Glomerular visceral epithelial cell (primary cell): ENCODE data around the gene MEAK7.
"Not testable (repeated sequence)": the region's sequence is repeated elsewhere in the genome, so short reads cannot be mapped to it uniquely, and the experiment has no call there.

Experiments used
- DNase-seq: peaks from one replicate; pipeline ENCODE4 v3.0.0-alpha.2; 2016; ENCODE audit errors: extremely low spot score

Gene MEAK7

DNA sequence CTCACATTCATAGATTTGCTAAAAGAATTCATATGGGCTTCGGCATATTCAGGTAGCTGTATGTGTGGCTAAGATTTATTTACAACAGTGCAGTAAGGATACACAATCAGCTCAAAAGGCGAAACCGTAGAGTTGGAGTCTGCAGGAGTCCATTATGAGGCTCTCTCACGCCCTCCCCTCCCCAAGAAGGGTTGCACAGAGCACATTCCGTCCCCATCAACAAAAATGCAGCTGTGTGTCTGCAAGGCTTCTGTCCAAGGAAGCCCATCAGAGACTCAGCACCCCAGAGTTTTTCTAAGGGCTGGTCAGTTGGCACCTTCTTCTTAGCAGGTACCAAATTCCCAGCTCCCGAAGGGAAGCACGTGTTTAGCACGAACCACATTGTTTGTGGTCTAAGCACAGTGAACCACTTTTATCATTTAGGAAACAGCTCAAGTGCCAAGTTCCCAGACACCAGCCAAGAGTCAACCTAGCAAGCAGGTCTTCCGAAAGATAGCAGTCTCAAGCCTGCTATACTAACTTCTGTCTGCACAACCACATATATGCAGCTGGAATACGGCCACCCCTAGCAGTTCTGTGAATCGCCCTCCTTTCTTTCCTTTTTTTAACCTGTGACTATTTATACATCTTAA lies 28.5 kb upstream of the MEAK7 start:
- peak; percentile 18 for DNase-seq

GRCh38 chr16:84532291-84532724 lies 27.8 kb upstream of the MEAK7 start:
- DNase-seq = peak; percentile 97

DNA sequence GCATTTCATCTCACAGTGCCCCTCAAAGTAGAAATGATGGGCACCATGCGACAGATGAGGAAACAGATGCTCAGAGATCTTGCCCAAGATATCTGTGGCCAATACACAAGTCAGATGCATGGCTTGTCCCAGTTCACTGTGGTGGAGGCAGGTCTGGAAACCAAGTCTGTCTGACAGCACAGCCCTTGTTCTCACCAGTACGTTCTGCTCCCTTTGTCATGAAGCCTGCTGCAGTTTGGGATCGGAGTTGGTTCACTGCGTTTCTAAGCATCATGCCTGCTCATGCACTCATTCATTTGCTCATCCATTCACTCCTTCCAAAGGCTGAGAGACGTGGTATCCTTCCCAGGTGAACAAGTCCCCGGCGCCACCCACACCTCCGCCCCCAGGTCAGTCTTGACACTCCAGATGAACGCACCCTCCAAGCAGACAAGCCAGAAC lies 27.2 kb upstream of the MEAK7 start:
- DNase-seq = peak; percentile 28

DNA sequence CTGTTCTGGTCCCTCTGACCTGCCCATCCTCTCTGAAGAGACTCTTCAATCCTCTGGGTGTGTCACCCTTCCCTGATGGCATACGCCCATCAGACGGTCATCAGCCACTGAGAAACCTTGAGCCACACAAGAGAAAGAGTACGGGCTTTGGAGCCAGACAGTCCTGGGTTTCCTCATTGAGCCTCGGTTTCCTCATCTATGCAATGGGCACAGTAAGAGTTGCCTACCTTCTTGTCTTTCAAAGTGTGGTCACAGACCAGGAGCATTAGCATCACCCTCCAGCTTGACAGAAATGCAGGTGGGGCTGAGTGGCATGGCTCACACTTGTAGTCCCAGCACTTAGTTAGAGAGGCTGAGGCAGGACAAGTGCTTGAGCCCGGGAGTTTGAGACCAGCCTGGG lies 26.1 kb upstream of the MEAK7 start:
- DNase-seq = no peak

GRCh38 chr16:84529607-84530006 lies 25.1 kb upstream of the MEAK7 start:
- no peak for DNase-seq

DNA sequence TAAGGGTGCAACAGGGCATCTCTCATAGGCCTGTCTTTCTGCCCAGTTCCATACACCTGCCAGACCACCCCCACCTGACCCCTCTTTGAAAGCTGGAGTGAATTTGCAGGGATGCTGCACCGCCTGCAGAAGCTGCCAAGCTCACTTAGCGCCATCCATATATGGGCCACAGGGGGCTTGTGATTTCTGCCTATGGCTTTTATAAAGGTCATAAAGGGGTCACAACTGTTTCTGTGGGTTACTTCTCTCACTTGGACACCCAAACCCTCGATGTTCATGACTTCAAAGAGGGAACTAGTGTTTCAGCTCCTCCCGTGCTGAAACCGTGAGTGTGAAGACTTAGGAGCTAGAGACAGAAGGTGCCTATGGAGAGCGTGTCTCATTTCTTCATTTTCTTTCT lies 23.9 kb upstream of the MEAK7 start:
- DNase-seq = no peak

DNA sequence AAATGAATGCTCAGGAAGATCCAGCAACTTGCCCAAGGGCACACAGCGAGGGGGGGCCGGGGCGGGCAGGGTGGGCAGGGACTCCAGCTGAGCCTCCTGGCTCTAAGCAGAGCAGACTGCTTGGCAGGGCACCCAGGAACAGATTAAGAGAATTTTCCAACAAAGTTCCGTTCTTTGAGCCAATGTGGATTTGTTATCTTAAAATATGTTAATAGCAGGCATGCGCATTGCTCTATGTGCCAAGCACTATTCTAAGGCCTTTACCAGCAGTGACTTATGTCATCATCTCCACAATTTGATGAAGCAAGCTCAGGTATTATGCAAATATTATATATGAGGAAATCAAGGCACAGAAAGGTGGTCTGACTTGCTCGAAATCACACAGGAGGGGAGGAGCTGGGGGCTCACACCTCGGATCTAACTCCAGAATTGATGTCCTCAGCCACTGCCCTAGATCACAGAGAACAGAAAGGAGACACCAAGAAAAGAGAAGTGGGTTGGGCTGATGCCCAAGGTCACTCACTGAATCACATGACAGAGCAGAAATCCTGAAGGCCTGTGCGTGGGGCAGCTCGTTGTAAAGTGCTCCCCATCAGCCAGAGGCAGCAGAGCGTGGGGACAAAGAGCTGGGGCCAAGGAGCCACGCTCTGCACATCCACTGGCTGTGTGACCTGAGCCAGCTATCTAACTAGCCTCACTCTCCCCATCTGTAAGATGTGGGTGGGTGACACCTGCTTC lies 23.2 kb upstream of the MEAK7 start:
- no peak for DNase-seq

- no peak for DNase-seq
Observed at GRCh38 chr16:84526794-84527531, 22.5 kb upstream of the MEAK7 start.

DNA sequence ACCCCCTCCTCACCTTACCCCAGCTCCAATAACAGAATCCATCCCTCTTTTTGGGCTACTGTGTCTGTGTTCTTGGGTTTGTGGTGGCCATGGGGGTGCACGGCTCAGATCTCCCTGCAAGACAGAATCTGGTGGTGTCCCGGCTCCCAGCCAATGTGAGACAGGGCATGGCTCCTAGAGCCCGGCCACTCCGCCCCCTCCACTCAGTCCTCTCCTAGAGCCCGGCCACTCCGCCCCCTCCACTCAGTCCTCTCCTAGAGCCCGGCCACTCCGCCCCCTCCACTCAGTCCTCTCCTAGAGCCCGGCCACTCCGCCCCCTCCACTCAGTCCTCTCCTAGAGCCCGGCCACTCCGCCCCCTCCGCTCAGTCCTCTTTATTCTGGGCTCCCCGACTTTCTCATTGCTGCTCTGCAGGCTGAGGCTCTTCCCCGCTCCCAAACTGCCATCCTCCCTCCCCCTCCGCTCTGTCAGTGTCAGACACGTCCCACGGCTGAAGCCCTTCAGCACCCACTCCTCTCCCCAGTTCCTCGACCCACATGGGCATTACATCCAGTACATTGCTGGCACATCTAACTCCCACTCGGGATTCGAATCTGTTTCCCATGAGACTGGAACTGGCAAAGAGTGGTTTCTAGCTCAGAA lies 20.6 kb upstream of the MEAK7 start:
- not testable (repeated sequence) for DNase-seq

GRCh38 chr16:84524346-84524920 lies 20.0 kb upstream of the MEAK7 start:
- no peak for DNase-seq

DNA sequence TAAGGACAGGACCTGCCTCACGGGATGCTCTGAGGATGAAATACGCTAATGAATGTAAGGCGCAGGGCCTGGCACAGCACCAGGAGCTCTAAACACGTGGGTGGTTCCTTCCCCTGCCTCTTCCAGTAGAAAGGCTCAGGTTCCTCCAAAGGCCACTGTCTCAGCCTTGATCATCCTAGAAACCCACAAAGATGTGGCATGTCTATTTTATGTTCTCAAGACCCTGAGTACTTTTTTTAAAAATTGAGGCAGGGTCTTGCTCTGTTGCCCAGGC lies 17.0 kb upstream of the MEAK7 start:
- no peak for DNase-seq

- DNase-seq = no peak
Observed at GRCh38 chr16:84520725-84521496, 16.5 kb upstream of the MEAK7 start.

DNA sequence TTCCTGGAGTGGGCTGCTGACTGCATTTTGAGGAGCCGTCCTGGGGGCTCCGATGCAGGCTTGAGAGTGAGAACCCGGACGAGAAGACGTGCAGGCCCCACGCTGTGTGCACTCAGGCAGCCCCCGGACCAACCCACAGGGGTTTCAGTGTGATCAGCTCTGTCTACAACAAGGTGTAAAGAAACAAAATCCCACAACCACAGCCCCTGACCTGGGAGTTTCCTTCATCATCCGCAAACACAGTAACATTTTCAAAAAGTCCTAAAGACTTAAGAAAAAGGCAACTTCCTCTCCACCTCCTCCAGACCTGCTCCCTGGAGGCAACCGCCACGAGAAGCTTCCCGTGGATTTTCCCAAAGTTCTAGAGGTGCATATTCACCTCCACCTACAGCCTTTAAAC lies 15.4 kb upstream of the MEAK7 start:
- no peak for DNase-seq

DNA sequence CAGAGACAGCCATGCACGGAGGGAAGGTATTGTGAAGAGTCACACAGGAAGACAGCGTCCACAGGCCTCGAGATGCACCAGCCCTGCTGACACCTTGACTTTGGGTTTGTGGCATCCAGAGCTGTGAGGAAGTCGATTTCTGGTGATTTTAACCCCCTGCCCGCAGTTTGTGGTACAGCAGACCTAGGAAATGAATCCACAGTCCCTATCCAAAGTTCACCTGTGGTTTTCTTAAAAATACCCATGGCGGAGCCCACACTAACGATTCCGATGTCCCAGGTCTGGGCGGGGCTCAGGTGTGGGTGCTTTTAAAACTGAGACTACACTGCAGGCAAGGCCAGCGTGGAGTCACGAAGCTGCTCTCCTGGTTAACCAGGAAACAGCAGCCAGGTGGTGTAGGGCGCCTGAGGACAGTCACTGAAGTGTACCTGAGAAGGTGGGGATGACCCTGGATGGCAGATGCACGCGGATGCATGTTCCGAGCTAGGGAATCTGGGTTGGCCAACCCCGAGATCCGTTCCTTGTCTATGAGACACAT lies 14.4 kb upstream of the MEAK7 start:
- no peak for DNase-seq

GRCh38 chr16:84518220-84518619 lies 13.8 kb upstream of the MEAK7 start:
- DNase-seq = not testable (repeated sequence)

DNA sequence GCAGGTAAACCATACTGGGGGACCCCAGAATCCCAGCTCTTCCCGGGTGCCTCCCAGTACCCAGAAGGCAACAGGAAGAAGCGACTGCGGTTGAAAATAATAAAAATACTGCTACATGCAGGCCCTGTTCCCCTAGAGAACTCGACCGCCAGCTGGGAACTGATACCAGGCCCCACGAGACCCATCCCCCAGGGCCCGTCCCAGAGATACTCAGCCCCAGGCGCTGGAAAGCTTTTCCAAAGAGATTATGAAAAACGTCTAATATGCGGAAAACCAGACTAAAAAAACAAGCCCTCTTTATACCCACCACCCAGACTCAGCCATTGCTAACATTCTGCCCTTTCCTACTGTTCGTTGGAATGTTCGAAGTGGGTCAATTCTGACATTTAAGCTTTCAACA lies 12.9 kb upstream of the MEAK7 start:
- DNase-seq = no peak

DNA sequence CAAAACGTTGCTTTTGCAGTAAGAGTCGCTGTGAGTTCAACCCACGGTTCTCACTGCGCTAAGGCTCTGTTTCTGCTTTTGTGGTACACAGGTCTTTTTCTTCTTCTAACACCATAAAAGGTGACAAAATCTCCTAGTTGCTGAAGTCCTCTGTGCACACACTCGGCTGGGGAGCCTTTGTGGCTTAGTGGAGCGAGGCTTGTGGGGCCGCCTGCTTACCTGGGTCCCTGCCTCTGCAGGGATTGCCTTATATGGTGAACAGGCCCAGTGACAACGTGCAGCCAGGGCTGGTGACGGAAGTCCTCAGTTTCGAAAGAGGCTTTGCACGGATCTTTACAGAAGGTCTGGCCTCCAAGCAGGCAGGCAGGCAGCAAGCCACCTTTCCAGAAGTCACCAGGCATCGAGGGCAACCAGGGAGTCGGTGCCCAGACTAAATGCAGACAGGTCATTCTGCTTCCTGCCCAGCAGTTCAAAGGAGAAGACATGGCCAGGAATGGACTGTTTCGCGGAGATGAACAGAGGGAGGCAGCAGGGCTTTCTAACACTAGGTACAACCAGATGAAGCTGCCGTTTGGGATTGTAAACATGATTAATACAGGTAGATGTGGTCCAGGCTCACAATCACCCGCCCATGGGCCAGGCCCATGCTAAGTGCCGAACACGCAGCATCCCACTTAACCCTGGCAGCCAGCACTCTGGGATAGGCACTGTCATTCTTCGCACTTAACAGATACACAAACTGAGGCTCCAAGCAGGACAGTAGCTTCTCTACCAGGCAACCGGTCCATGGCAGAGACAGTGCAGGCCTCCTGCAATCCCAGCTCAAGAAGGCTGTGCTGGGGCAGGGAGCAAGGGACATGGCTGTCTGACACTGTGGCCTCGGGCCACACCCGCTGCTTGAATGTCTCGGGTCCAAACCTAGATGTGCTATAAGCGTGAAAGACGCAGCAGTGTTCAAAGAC lies 10.7 kb upstream of the MEAK7 start:
- no peak for DNase-seq

- DNase-seq = no peak
Observed at GRCh38 chr16:84514295-84514873, 9.9 kb upstream of the MEAK7 start.

DNA sequence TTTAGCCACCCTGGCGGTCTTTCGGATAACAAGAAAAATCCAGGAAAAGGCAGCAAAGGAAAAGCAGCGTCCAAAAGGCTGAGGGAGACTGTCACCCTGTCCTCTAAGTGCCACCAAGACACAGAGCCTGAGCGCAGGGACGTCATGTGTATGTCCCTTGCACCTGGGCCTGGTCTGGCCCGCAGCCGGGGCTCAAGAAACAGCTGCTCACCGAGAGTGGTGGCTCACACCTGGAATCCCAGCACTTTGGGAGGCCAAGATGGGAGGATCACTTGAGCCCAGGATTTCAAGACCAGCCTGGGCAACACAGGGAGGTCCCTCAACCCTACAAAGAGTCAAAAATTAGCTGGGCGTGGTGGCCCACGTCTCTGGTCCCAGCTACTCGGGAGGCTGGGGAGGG lies 9.2 kb upstream of the MEAK7 start:
- DNase-seq = no peak

DNA sequence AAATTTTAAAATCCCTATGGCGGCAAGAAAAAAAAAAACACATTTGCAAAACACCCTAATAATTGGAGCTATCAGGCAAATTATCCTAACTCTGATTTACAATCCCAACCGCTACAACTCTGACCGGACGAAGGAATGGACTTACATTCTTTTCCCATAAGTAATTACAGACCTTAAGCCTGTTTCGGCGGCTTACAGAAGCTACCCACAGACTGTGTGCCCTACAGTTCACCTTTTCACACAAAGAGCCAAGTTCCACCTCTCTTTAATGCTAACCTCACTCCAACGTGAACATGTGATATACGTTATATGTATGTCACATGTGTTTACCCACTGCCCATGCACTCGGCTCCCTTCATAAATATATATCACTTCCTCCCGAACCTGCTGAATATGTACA lies 8.7 kb upstream of the MEAK7 start:
- peak; percentile 68 for DNase-seq
